NK-92 (cell line): Measurements from ENCODE around the gene FGGY.
"Not testable (repeated sequence)": the region's sequence is repeated elsewhere in the genome, so short reads cannot be mapped to it uniquely, and the experiment has no call there.

ENCODE experiments used
- DNase-seq: peaks from one replicate; lab custom pipeline; 2025; ENCODE audit not compliant: unreplicated experiment; lab: John Stamatoyannopoulos, UW

Gene FGGY

GRCh38 chr1:59434336-59434735 lies 137.4 kb downstream of the FGGY start:
- DNase-seq: no peak

GRCh38 chr1:59436637-59437036 lies 139.7 kb downstream of the FGGY start:
- DNase-seq: no peak

- no peak for DNase-seq
Measured at GRCh38 chr1:59438058-59438560, 141.2 kb downstream of the FGGY start.

- DNase-seq: no peak
Measured at GRCh38 chr1:59442492-59442891, 145.6 kb downstream of the FGGY start.

GRCh38 chr1:59443310-59443709 lies 146.4 kb downstream of the FGGY start:
- no peak for DNase-seq

- no peak for DNase-seq
Measured at GRCh38 chr1:59444520-59444919, 147.6 kb downstream of the FGGY start.

- DNase-seq: no peak
Measured at GRCh38 chr1:59445040-59445439, 148.1 kb downstream of the FGGY start.

- DNase-seq: no peak
Measured at GRCh38 chr1:59446257-59446901, 149.5 kb downstream of the FGGY start.

GRCh38 chr1:59452026-59452425 lies 155.1 kb downstream of the FGGY start:
- no peak for DNase-seq

- no peak for DNase-seq
Measured at GRCh38 chr1:59452559-59452958, 155.7 kb downstream of the FGGY start.

- DNase-seq: no peak
Measured at GRCh38 chr1:59453297-59453968, 156.5 kb downstream of the FGGY start.

- DNase-seq: no peak
Measured at GRCh38 chr1:59455206-59455605, 158.3 kb downstream of the FGGY start.

- no peak for DNase-seq
Measured at GRCh38 chr1:59457786-59458185, 160.9 kb downstream of the FGGY start.

- no peak for DNase-seq
Measured at GRCh38 chr1:59458884-59459283, 162.0 kb downstream of the FGGY start.

- not testable (repeated sequence) for DNase-seq
Measured at GRCh38 chr1:59462942-59463341, 166.0 kb downstream of the FGGY start.

- not testable (repeated sequence) for DNase-seq
Measured at GRCh38 chr1:59465478-59465877, 168.6 kb downstream of the FGGY start.

GRCh38 chr1:59468828-59469428 lies 172.0 kb downstream of the FGGY start:
- DNase-seq: no peak

GRCh38 chr1:59471991-59472570 lies 175.2 kb downstream of the FGGY start:
- DNase-seq: not testable (repeated sequence)

- DNase-seq: no peak
Measured at GRCh38 chr1:59473831-59474230, 176.9 kb downstream of the FGGY start.

GRCh38 chr1:59474496-59474895 lies 177.6 kb downstream of the FGGY start:
- no peak for DNase-seq

- DNase-seq: no peak
Measured at GRCh38 chr1:59475737-59476136, 178.8 kb downstream of the FGGY start.

- DNase-seq: no peak
Measured at GRCh38 chr1:59477286-59477685, 180.4 kb downstream of the FGGY start.
